SK-N-SH (cell line): ENCODE results near the gene GRIA1.

Experiments
- CTCF ChIP-seq: fragments of 200-600 bp; sonication (generic); IDR thresholded peaks from 2 replicates; pipeline ENCODE4 v1.6.1; 2017; ENCODE audit warnings: antibody characterized with exemption, mild to moderate bottlenecking, moderate library complexity
- FOXM1 ChIP-seq: IDR thresholded peaks from 2 replicates; pipeline ENCODE4 v1.4.0; 2012; ENCODE audit warnings: low read depth, mild to moderate bottlenecking
- NFIC ChIP-seq: IDR thresholded peaks from 2 replicates; pipeline ENCODE4 v1.4.0; 2012; ENCODE audit warnings: borderline replicate concordance
- SIN3A ChIP-seq: IDR thresholded peaks from 2 replicates; pipeline ENCODE4 v1.6.1; 2012; ENCODE audit warnings: low read depth, mild to moderate bottlenecking, low read length, moderate library complexity, borderline replicate concordance
- TAF1 ChIP-seq: IDR thresholded peaks from 2 replicates; pipeline ENCODE4 v1.6.1; 2012; ENCODE audit warnings: low read depth, mild to moderate bottlenecking, low read length, moderate library complexity, borderline replicate concordance

DNA sequence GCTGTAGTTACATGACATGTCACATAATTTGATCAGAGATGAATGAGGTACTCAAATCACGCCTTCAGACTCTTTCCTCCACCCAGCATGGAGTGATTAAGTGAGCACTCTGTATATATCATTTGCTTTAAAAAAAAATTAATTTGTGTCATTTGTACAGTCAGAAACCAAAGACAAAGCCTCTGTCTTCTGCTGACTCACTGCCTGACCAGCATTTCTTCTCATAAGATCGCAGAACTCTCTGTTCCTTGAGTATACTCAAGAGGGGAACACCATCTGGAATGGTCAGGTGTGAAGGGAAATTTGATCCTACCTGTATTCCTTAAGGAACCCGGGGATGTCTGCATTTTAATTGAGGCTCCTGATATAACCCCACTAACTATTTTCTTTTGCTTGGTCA is 293.8 kb downstream of the GRIA1 start:
- TF ChIP-seq TAF1, result no peak
- TF ChIP-seq NFIC, result no peak
- no peak for TF ChIP-seq CTCF
- TF ChIP-seq SIN3A, result no peak
- no peak for TF ChIP-seq FOXM1
